ENCODE results near the gene RRP36.

RRP36 gene

GRCh38 chr6:43074847-43075669 is 53.6 kb downstream of the RRP36 start:
- DNase-seq, result no peak

GRCh38 chr6:43075670-43076463 is 54.4 kb downstream of the RRP36 start, which contains the start of gene PTK7:
PTK7 (plus strand) TSS chr6:43076314; CDS start chr6:43076489, 175 bp downstream.
- DNase-seq, result peak; percentile 43

- no peak for DNase-seq
Observed at GRCh38 chr6:43076464-43077332, 55.3 kb downstream of the RRP36 start.

GRCh38 chr6:43077333-43077809 is 55.9 kb downstream of the RRP36 start:
- no peak for DNase-seq

- no peak for DNase-seq
Observed at GRCh38 chr6:43077981-43078511, 56.6 kb downstream of the RRP36 start.

- no peak for DNase-seq
Observed at GRCh38 chr6:43078691-43079090, 57.3 kb downstream of the RRP36 start.
